GM18517 (cell line): Measurements from ENCODE around the gene B4GALNT4.
"Not testable (repeated sequence)": the region's sequence is repeated elsewhere in the genome, so short reads cannot be mapped to it uniquely, and the experiment has no call there.

Experiments
- ATAC-seq: cut with Tn5 transposase; IDR thresholded peaks from one replicate; pipeline ENCODE4 v1.9.1; 2021; ENCODE audit warnings: mild to moderate bottlenecking, moderate library complexity; ENCODE audit not compliant: unreplicated experiment

B4GALNT4 gene

DNA sequence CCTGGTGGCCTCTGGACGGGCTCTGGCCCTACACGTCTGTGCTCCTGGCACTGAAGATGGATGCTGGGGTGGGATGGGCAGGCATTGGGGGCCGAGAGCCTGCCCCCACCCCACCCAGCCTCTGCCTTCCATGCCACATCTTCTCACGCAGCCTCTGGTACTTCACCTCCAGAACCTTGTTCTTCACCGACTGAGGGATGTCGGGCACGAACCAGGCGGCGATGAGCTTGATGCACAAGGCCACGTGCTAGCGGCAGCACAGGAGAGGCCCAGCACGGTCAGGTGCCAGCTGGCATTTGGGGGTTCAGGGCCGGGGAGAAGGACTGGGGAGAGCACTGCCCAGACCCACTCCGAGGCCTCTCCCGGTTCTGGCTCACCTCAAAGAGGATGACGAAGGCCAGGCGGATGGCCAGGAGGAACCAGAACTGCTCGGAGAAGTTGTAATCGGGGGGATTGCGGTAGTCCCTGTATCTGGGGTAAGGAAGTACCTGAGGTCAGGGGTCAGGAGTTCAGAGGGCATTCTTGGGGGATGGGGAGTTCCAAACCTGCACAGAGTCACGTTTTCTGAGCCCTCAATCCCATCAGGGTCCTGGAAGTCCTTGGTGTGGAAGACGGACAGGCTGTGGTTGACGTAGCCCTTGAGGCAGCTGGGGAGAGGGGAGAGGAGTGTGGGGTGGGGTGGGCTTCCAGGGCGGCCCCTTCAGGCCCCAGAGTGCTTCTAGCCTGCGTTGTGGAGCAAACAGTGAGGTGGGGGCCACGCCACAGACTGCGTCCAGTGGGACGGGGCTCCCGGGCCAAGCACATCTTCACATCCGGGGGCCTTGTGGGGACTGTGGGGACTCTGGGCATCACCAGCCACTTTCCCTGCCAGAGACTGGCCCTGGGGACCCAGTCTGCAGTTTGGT, 49.3 kb downstream of the B4GALNT4 start:
- ATAC-seq: no peak

- no peak for ATAC-seq
Measured at GRCh38 chr11:419248-420005, 50.1 kb downstream of the B4GALNT4 start.

- ATAC-seq: no peak
Measured at GRCh38 chr11:420054-420910, 51.0 kb downstream of the B4GALNT4 start.

- ATAC-seq: no peak
Measured at GRCh38 chr11:420911-421321, 51.6 kb downstream of the B4GALNT4 start.

DNA sequence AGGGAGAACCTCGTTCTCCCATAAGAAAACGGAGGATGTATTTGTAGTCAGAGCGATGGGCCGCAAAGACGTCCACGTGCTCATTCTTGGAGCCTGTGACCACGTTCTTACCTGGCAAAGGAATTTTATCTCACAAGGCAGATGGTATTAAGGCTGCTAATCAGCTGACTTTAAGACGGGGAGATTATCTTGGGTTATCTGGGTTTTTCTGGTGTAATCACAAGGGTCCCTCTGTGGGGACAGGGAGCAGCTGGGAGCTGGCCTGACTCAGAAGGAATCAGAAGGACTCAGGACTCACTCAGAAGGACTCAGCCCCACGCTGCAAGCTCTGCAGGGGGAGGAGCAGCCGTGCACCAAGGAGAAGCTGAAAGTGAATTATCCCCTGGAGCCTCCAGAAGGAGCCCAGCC, 53.0 kb downstream of the B4GALNT4 start:
- no peak for ATAC-seq

DNA sequence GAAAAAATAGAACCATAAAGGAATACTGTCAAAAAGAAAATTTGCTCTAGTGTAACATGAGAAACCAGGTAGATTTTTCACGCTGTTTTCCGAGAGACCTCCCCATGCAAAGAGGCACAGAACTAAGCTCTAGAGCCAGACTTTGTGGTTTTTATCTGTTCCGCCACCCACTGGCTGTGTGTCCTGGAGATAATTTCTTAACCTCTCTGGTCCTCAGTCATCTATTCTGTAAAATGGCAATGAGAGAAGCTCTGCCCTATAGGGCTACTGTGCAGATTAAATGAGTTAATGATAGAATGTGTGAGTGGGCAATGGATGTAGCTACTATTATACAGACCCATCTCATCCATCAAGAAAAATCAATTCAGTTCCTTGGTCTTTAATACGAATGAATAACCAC, 54.9 kb downstream of the B4GALNT4 start:
- ATAC-seq: no peak

DNA sequence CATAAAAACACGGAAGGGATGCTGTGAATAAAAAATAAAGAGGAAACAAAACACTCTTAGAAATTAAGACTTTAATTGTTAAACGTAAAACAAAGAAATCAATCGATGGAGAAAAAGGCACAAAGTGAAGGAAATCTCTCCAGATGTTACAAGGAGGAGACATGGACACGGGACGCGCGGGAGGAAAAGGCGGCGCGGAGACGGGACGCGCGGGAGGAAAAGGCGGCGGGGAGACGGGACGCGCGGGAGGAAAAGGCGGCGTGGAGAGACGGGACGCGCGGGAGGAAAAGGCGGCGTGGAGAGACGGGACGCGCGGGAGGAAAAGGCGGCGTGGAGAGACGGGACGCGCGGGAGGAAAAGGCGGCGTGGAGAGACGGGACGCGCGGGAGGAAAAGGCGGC, 55.5 kb downstream of the B4GALNT4 start:
- ATAC-seq: not testable (repeated sequence)

DNA sequence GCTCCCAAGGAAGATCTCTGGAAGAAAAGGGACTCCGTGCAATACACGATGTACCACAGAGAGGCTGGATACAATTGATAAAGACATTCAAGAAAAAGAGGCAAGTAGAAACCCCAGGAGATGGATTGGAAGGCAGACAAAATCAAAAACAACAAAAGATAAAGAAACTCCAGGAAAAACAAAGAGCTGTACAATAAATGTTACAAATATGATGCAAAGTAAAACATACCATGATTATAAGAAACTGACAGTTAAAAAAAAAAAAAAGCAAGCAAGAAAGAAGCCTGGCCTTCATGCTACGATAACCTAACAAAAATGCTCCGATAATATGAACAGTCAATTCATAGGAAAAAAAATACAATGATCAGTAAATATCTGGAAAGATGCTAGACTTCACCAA, 56.0 kb downstream of the B4GALNT4 start:
- no peak for ATAC-seq

GRCh38 chr11:426851-427250, 57.6 kb downstream of the B4GALNT4 start:
- no peak for ATAC-seq

DNA sequence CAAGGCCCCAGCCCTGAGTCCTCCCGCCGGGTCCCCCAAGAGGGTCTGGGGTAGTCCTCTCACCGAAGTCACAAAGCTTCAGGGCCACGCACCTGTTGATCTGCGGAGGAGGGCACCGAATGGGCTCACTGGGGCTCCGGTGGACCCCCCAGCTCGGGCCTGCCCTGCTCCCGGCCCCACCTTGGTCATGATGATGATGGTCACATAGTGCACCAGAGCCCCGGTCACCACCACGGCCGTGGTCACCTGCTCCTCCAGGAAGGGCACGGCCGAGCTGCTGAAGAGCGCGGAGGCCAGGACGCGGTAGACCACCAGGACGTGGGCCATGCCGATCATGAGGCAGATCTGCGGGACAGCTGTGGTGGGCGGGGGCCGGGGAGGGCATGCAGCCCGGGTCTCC, 59.0 kb downstream of the B4GALNT4 start:
- ATAC-seq: no peak

DNA sequence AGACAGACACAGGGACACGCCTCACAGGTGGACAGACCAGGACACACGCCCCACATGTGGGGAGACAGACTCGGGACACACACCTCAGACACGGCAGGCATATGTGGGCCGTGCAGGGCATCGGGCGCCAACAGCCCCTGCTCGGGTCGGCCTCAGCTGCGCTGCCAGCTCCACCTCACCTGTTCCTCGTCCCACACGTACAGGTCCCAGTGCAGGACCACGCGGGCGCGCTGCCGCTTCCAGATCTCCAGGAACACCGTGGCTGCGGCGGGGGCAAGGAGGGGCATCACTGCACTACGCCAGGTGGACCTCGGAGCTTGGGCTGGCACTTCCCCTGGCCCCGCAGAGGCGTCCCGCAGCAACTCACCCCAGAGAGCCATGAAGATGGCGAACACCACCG, 60.1 kb downstream of the B4GALNT4 start:
- no peak for ATAC-seq

- no peak for ATAC-seq
Measured at GRCh38 chr11:429931-430456, 60.7 kb downstream of the B4GALNT4 start.
